Dendritic cell treated with granulocyte-macrophage colony-stimulating factor and Interleukin-4, amounts not matched to agents 40 ng/mL and 50 ng/mL, for 4 days (primary cell): ENCODE results near the gene TCF12.

Experiments used
- H3K27ac Mint-ChIP-seq: one replicate; pipeline ENCODE4 v1.8.0; 2022; ENCODE audit warnings: mild to moderate bottlenecking, mixed read lengths
- H3K27me3 Mint-ChIP-seq: one replicate; pipeline ENCODE4 v1.8.0; 2022; ENCODE audit warnings: mild to moderate bottlenecking, mixed read lengths
- H3K36me3 Mint-ChIP-seq: one replicate; pipeline ENCODE4 v1.8.0; 2022; ENCODE audit warnings: low read depth, mixed read lengths
- H3K4me1 Mint-ChIP-seq: one replicate; pipeline ENCODE4 v1.8.0; 2022; ENCODE audit warnings: low read depth, mixed read lengths
- H3K4me3 Mint-ChIP-seq: one replicate; pipeline ENCODE4 v1.8.0; 2022; ENCODE audit warnings: mild to moderate bottlenecking, moderate library complexity, mixed read lengths
- H3K9me3 Mint-ChIP-seq: one replicate; pipeline ENCODE4 v1.8.0; 2022; ENCODE audit warnings: mixed read lengths
- intact Hi-C: fragments of 100-400 bp; cut with micrococcal nuclease; formaldehyde crosslinking; loops from one replicate; pipeline ENCODE4 v1.15.0; 2022

Gene TCF12

DNA sequence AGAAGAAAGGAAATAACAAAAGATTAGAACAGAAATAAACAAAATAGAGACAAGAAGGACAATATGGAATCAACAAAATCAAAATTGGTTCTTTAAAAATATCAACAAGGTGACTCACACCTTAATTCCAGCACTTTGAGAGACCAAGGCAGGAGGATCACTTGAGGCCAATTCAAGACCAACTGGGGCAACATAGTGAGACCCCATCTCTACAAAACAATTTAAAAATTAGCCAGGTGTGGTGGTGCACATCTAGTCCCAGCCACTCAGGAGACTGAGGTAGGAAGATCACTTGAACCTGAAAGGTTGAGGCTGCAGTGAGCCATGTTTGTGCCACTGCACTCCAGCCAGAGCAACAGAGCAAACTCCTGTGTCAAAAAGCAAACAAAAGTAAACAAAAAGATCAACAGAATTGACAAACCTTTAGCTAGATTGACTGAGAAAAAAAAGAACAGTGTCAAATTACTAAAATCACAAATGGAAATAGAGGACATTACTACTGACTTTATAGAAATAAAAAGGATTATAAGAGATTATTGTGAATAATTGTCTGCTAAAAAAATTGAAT, 267.1 kb downstream of the TCF12 start:
- no peak overlapping the region for H3K4me3 Mint-ChIP-seq
- intact Hi-C loops: no loop called here
- no peak overlapping the region for H3K27ac Mint-ChIP-seq
- H3K9me3 Mint-ChIP-seq: peaks cover 12% of the 10 kb centered on the region
- peaks cover 6% of the 10 kb centered on the region for H3K4me1 Mint-ChIP-seq
- H3K36me3 Mint-ChIP-seq: peaks cover 37% of the 10 kb centered on the region
- H3K27me3 Mint-ChIP-seq: no peaks in the 10 kb centered on the region

- H3K9me3 Mint-ChIP-seq: peaks cover 12% of the 10 kb centered on the region
- H3K4me3 Mint-ChIP-seq: no peak overlapping the region
- no peaks in the 10 kb centered on the region for H3K4me1 Mint-ChIP-seq
- intact Hi-C loops: no loop called here
- H3K27me3 Mint-ChIP-seq: no peaks in the 10 kb centered on the region
- H3K36me3 Mint-ChIP-seq: peaks cover 55% of the 10 kb centered on the region
- no peak overlapping the region for H3K27ac Mint-ChIP-seq
Measured at GRCh38 chr15:57189466-57189865, 271.0 kb downstream of the TCF12 start.

DNA sequence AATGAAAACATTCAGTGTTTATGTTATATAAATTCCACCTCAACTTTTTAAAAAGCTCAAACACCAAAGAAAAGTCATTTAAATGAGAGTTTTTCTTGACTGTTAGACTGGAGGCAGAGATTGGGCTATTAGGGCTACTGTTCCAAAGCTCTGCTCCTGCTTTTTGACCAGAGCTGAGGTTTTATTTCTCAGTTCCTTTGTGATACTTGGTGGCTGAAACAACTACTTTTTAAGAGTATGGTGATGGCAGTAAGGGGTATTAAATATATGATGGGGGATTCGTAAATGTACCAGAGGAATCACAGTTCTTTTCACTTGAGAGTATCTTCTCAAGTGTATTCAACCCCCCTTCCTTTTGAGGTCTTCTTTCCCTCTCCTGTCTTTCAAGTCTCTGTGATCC, 271.8 kb downstream of the TCF12 start:
- H3K9me3 Mint-ChIP-seq: peaks cover 9% of the 10 kb centered on the region
- intact Hi-C loops: no loop called here
- H3K27me3 Mint-ChIP-seq: no peaks in the 10 kb centered on the region
- peaks cover 57% of the 10 kb centered on the region for H3K36me3 Mint-ChIP-seq
- H3K4me3 Mint-ChIP-seq: no peak overlapping the region
- no peak overlapping the region for H3K27ac Mint-ChIP-seq
- no peaks in the 10 kb centered on the region for H3K4me1 Mint-ChIP-seq

GRCh38 chr15:57193161-57193560, 274.7 kb downstream of the TCF12 start:
- Mint-ChIP-seq H3K9me3 (no peaks in the 10 kb centered on the region), H3K4me1 (no peaks in the 10 kb centered on the region), H3K4me3 (no peak overlapping the region), H3K27ac (no peak overlapping the region), H3K27me3 (no peaks in the 10 kb centered on the region), H3K36me3 (peaks cover 40% of the 10 kb centered on the region)
- intact Hi-C loops: no loop called here

GRCh38 chr15:57195326-57195725, 276.9 kb downstream of the TCF12 start:
- Mint-ChIP-seq H3K27ac (no peak overlapping the region), H3K4me1 (no peaks in the 10 kb centered on the region), H3K9me3 (no peaks in the 10 kb centered on the region), H3K27me3 (no peaks in the 10 kb centered on the region), H3K36me3 (peaks cover 46% of the 10 kb centered on the region), H3K4me3 (no peak overlapping the region)
- intact Hi-C loops: no loop called here

DNA sequence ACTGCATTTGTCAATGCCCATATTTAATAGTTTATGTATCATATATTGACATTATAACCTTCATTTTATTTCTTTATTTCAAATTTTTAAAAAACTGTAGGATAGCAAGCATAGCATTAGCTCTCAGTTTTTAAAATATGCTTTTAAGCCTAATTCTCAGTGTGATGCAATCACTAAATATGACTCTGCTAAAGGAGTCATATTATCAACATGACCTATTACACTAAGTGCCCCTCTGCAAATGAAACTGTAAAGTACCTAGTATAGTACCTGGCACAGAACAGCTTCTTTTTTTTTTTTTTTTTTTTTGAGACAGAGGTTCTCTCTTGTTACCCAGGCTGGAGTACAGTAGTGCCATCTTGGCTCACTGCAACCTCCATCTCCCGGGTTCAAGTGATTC, 278.4 kb downstream of the TCF12 start:
- H3K36me3 Mint-ChIP-seq: peaks cover 37% of the 10 kb centered on the region
- H3K4me3 Mint-ChIP-seq: no peak overlapping the region
- no peaks in the 10 kb centered on the region for H3K9me3 Mint-ChIP-seq
- peaks cover 2% of the 10 kb centered on the region for H3K4me1 Mint-ChIP-seq
- intact Hi-C loops: no loop called here
- no peak overlapping the region for H3K27ac Mint-ChIP-seq
- H3K27me3 Mint-ChIP-seq: no peaks in the 10 kb centered on the region

- intact Hi-C loops: no loop called here
- no peak overlapping the region for H3K4me3 Mint-ChIP-seq
- no peaks in the 10 kb centered on the region for H3K9me3 Mint-ChIP-seq
- H3K27ac Mint-ChIP-seq: no peak overlapping the region
- H3K4me1 Mint-ChIP-seq: peaks cover 11% of the 10 kb centered on the region
- H3K36me3 Mint-ChIP-seq: peaks cover 26% of the 10 kb centered on the region
- no peaks in the 10 kb centered on the region for H3K27me3 Mint-ChIP-seq
Measured at GRCh38 chr15:57198131-57198530, 279.7 kb downstream of the TCF12 start.

- Mint-ChIP-seq H3K4me1 (peaks cover 11% of the 10 kb centered on the region), H3K4me3 (no peak overlapping the region), H3K27me3 (no peaks in the 10 kb centered on the region), H3K27ac (no peak overlapping the region), H3K9me3 (no peaks in the 10 kb centered on the region), H3K36me3 (peaks cover 26% of the 10 kb centered on the region)
- intact Hi-C loops: no loop called here
Measured at GRCh38 chr15:57198654-57199291, 280.3 kb downstream of the TCF12 start.

GRCh38 chr15:57201578-57201977, 283.1 kb downstream of the TCF12 start:
- H3K27ac Mint-ChIP-seq: no peak overlapping the region
- H3K27me3 Mint-ChIP-seq: no peaks in the 10 kb centered on the region
- H3K4me1 Mint-ChIP-seq: peaks cover 11% of the 10 kb centered on the region
- intact Hi-C loops: no loop called here
- no peaks in the 10 kb centered on the region for H3K9me3 Mint-ChIP-seq
- peaks cover 14% of the 10 kb centered on the region for H3K36me3 Mint-ChIP-seq
- no peak overlapping the region for H3K4me3 Mint-ChIP-seq

DNA sequence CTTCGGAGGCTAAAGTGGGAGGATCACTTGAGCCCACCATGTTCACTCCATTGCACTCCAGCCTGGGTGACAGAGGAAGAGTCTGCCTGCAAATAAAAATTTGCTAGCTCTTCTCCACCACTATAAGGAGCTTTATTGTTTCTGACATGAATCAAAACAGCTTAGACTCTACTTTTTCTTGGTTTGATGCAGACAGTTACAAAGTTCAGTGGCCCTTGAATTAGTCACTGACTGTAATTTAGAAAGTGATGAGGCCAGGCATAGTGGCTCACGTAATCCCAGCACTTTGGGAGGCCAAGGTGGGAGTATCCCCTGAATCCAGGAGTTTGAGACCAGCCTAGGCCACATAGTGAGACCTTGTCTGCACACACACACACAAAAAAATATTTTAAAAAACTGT, 285.5 kb downstream of the TCF12 start:
- Mint-ChIP-seq H3K36me3 (peaks cover 10% of the 10 kb centered on the region), H3K4me1 (peaks cover 11% of the 10 kb centered on the region), H3K4me3 (no peak overlapping the region), H3K27ac (no peak overlapping the region), H3K9me3 (no peaks in the 10 kb centered on the region), H3K27me3 (no peaks in the 10 kb centered on the region)
- intact Hi-C loops: no loop called here

DNA sequence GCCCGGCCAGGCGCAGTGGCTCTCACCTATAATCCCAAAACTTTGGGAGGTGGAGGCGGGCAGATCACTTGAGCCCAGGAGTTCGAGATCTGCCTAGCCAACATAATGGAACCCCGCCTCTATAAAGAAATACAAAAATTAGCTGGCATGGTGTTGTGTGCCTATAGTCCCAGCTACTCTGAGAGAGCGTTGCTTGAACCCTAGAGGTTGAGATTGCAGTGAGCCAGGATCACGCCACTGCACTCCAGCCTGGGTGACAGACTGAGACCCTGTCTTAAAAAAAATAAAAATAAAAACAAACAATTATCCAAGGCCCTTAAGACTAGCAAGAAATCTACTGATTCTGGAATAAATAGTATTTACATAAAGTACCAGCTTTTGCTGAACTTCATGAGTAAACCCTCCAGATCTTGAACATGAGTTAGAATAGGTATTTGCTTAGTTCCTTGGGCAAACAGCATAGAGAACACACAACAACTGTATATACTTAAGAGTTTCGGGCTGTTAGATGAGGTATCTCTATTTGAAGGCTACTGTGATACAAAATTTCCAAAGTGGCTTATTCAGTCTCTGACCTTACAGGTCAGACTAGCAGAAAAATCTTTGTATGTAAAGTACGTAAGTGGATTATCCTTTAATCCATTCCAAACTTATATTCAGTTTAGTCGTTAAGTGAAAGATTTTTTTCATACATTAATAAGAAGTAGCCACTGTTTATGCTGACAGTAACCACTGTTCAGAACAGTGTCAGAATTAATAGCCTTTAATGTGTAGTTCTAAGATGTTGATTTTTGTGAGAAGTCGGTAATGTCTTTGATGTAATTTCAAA, 286.8 kb downstream of the TCF12 start:
- Mint-ChIP-seq H3K4me1 (peaks cover 11% of the 10 kb centered on the region), H3K9me3 (no peaks in the 10 kb centered on the region), H3K36me3 (peaks cover 20% of the 10 kb centered on the region), H3K4me3 (no peak overlapping the region), H3K27me3 (no peaks in the 10 kb centered on the region), H3K27ac (no peak overlapping the region)
- intact Hi-C loops: no loop called here

- intact Hi-C loops: no loop called here
- Mint-ChIP-seq H3K36me3 (peaks cover 20% of the 10 kb centered on the region), H3K9me3 (no peaks in the 10 kb centered on the region), H3K4me1 (peaks cover 11% of the 10 kb centered on the region), H3K4me3 (no peak overlapping the region), H3K27ac (no peak overlapping the region), H3K27me3 (no peaks in the 10 kb centered on the region)
Measured at GRCh38 chr15:57205996-57206395, 287.6 kb downstream of the TCF12 start.

DNA sequence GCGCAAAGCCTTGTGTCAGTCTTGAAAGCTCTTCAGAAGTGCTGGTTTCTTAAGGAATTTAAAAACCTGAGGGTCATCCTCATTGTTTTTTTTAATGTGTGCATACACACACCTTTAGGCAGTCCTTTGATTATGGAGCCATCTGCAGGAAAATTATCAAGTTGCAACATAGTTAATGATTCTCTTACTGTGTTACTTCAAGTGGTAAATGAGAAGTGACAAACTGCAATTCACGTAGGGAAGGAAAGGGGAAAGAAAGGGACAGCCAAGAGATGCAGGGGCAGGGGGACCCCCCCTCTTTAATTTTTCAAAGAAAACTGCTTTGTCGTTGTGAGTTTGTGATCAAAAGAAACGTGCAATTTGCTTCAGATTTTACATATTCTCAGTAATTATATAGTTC, 295.4 kb downstream of the TCF12 start:
- H3K36me3 Mint-ChIP-seq: peaks cover 12% of the 10 kb centered on the region
- no peaks in the 10 kb centered on the region for H3K9me3 Mint-ChIP-seq
- H3K27ac Mint-ChIP-seq: no peak overlapping the region
- intact Hi-C loops: loop anchor here (2.0 kb wide), 1 partner anchor 67 kb away; no protein-coding TSS in a partner anchor
- no peak overlapping the region for H3K4me3 Mint-ChIP-seq
- no peaks in the 10 kb centered on the region for H3K27me3 Mint-ChIP-seq
- peaks cover 15% of the 10 kb centered on the region for H3K4me1 Mint-ChIP-seq

DNA sequence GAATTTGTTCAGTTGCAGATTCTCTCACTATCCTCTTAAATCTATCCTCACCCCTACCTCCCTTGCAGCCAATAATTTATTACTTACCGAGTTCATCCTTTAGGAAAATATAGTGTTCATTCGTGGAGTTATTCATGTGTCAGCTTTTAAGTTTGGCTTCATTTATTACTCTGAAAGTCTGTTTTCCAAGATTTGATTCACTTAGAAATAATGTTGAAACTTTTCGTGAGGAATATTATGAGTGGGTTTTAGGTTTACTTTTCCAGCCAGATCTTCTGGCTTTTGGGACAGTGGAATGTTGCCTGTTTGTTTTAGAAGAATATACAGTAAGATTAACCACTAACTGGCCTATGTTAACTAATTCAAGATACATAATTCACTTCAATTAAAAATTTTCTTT, 296.9 kb downstream of the TCF12 start:
- H3K4me1 Mint-ChIP-seq: peaks cover 15% of the 10 kb centered on the region
- no peak overlapping the region for H3K27ac Mint-ChIP-seq
- no peaks in the 10 kb centered on the region for H3K27me3 Mint-ChIP-seq
- no peaks in the 10 kb centered on the region for H3K9me3 Mint-ChIP-seq
- intact Hi-C loops: no loop called here
- no peaks in the 10 kb centered on the region for H3K36me3 Mint-ChIP-seq
- no peak overlapping the region for H3K4me3 Mint-ChIP-seq
